ENCODE measurements around the gene PPP6R3.
A peak's percentile ranks its signal among the peaks of the same experiment; 100 is the strongest.

Gene PPP6R3

GRCh38 chr11:68480852-68481510 lies 20.4 kb downstream of the PPP6R3 start:
- Mint-ChIP-seq H3K4me3 (no peak overlapping the region), H3K27ac (no peak overlapping the region), H3K36me3 (peaks cover 34% of the 10 kb centered on the region), H3K27me3 (no peaks in the 10 kb centered on the region), H3K9me3 (peaks cover 2% of the 10 kb centered on the region), H3K4me1 (peaks cover 69% of the 10 kb centered on the region)
- ATAC-seq = no peak

- Mint-ChIP-seq H3K27me3 (no peaks in the 10 kb centered on the region), H3K9me3 (peaks cover 2% of the 10 kb centered on the region), H3K27ac (no peak overlapping the region), H3K36me3 (peaks cover 36% of the 10 kb centered on the region), H3K4me3 (no peak overlapping the region), H3K4me1 (peaks cover 76% of the 10 kb centered on the region)
- ATAC-seq = no peak
Measured at GRCh38 chr11:68481579-68482240, 21.2 kb downstream of the PPP6R3 start.

- Mint-ChIP-seq H3K36me3 (peaks cover 27% of the 10 kb centered on the region), H3K9me3 (peaks cover 2% of the 10 kb centered on the region), H3K27me3 (no peaks in the 10 kb centered on the region), H3K27ac (no peak overlapping the region), H3K4me1 (peaks cover 77% of the 10 kb centered on the region), H3K4me3 (no peak overlapping the region)
- ATAC-seq = no peak
Measured at GRCh38 chr11:68488623-68489022, 28.1 kb downstream of the PPP6R3 start.

- Mint-ChIP-seq H3K27ac (no peak overlapping the region), H3K4me1 (peaks cover 77% of the 10 kb centered on the region), H3K4me3 (no peak overlapping the region), H3K9me3 (no peaks in the 10 kb centered on the region), H3K36me3 (peaks cover 7% of the 10 kb centered on the region), H3K27me3 (no peaks in the 10 kb centered on the region)
- ATAC-seq = no peak
Measured at GRCh38 chr11:68495220-68495729, 34.7 kb downstream of the PPP6R3 start.

GRCh38 chr11:68495872-68496271 lies 35.3 kb downstream of the PPP6R3 start:
- Mint-ChIP-seq H3K36me3 (peaks cover under 1% of the 10 kb centered on the region), H3K27me3 (no peaks in the 10 kb centered on the region), H3K27ac (no peak overlapping the region), H3K9me3 (no peaks in the 10 kb centered on the region), H3K4me1 (peaks cover 77% of the 10 kb centered on the region), H3K4me3 (no peak overlapping the region)
- no peak for ATAC-seq

GRCh38 chr11:68497761-68498160 lies 37.2 kb downstream of the PPP6R3 start:
- no peak for ATAC-seq
- H3K27me3 Mint-ChIP-seq = no peaks in the 10 kb centered on the region
- no peak overlapping the region for H3K4me3 Mint-ChIP-seq
- H3K4me1 Mint-ChIP-seq = peaks cover 85% of the 10 kb centered on the region
- no peaks in the 10 kb centered on the region for H3K9me3 Mint-ChIP-seq
- peaks cover 6% of the 10 kb centered on the region for H3K36me3 Mint-ChIP-seq
- no peak overlapping the region for H3K27ac Mint-ChIP-seq

GRCh38 chr11:68498321-68498720 lies 37.8 kb downstream of the PPP6R3 start:
- no peaks in the 10 kb centered on the region for H3K27me3 Mint-ChIP-seq
- ATAC-seq = no peak
- H3K36me3 Mint-ChIP-seq = peaks cover 6% of the 10 kb centered on the region
- H3K4me1 Mint-ChIP-seq = peaks cover 86% of the 10 kb centered on the region
- no peak overlapping the region for H3K4me3 Mint-ChIP-seq
- no peak overlapping the region for H3K27ac Mint-ChIP-seq
- H3K9me3 Mint-ChIP-seq = no peaks in the 10 kb centered on the region

- Mint-ChIP-seq H3K36me3 (peaks cover 6% of the 10 kb centered on the region), H3K27me3 (no peaks in the 10 kb centered on the region), H3K4me3 (peak overlapping the region; percentile 15), H3K4me1 (peaks cover 88% of the 10 kb centered on the region), H3K27ac (no peak overlapping the region), H3K9me3 (no peaks in the 10 kb centered on the region)
- no peak for ATAC-seq
Measured at GRCh38 chr11:68498903-68499883, 38.6 kb downstream of the PPP6R3 start.

- no peaks in the 10 kb centered on the region for H3K9me3 Mint-ChIP-seq
- no peak for ATAC-seq
- no peaks in the 10 kb centered on the region for H3K27me3 Mint-ChIP-seq
- H3K4me3 Mint-ChIP-seq = no peak overlapping the region
- H3K27ac Mint-ChIP-seq = peak overlapping the region; percentile 54
- H3K36me3 Mint-ChIP-seq = peaks cover 6% of the 10 kb centered on the region
- peaks cover 91% of the 10 kb centered on the region for H3K4me1 Mint-ChIP-seq
Measured at GRCh38 chr11:68500206-68500605, 39.7 kb downstream of the PPP6R3 start.

GRCh38 chr11:68501813-68502212 lies 41.3 kb downstream of the PPP6R3 start:
- Mint-ChIP-seq H3K4me1 (peaks cover 81% of the 10 kb centered on the region), H3K36me3 (peaks cover 11% of the 10 kb centered on the region), H3K27me3 (no peaks in the 10 kb centered on the region), H3K4me3 (no peak overlapping the region), H3K9me3 (no peaks in the 10 kb centered on the region), H3K27ac (no peak overlapping the region)
- ATAC-seq = no peak

GRCh38 chr11:68503251-68503687 lies 42.7 kb downstream of the PPP6R3 start:
- H3K36me3 Mint-ChIP-seq = peaks cover 18% of the 10 kb centered on the region
- H3K4me3 Mint-ChIP-seq = no peak overlapping the region
- H3K4me1 Mint-ChIP-seq = peaks cover 77% of the 10 kb centered on the region
- H3K27me3 Mint-ChIP-seq = no peaks in the 10 kb centered on the region
- no peak for ATAC-seq
- H3K27ac Mint-ChIP-seq = no peak overlapping the region
- H3K9me3 Mint-ChIP-seq = no peaks in the 10 kb centered on the region

GRCh38 chr11:68503792-68504191 lies 43.2 kb downstream of the PPP6R3 start:
- H3K4me1 Mint-ChIP-seq = peaks cover 77% of the 10 kb centered on the region
- no peak overlapping the region for H3K4me3 Mint-ChIP-seq
- no peaks in the 10 kb centered on the region for H3K9me3 Mint-ChIP-seq
- peaks cover 20% of the 10 kb centered on the region for H3K36me3 Mint-ChIP-seq
- ATAC-seq = no peak
- no peaks in the 10 kb centered on the region for H3K27me3 Mint-ChIP-seq
- H3K27ac Mint-ChIP-seq = no peak overlapping the region

GRCh38 chr11:68504432-68505066 lies 44.0 kb downstream of the PPP6R3 start:
- H3K9me3 Mint-ChIP-seq = no peaks in the 10 kb centered on the region
- H3K27ac Mint-ChIP-seq = peak overlapping the region; percentile 30
- ATAC-seq = no peak
- peaks cover 77% of the 10 kb centered on the region for H3K4me1 Mint-ChIP-seq
- H3K4me3 Mint-ChIP-seq = no peak overlapping the region
- no peaks in the 10 kb centered on the region for H3K27me3 Mint-ChIP-seq
- H3K36me3 Mint-ChIP-seq = peaks cover 23% of the 10 kb centered on the region

GRCh38 chr11:68505596-68505995 lies 45.0 kb downstream of the PPP6R3 start:
- H3K36me3 Mint-ChIP-seq = peaks cover 23% of the 10 kb centered on the region
- H3K9me3 Mint-ChIP-seq = no peaks in the 10 kb centered on the region
- peaks cover 77% of the 10 kb centered on the region for H3K4me1 Mint-ChIP-seq
- no peaks in the 10 kb centered on the region for H3K27me3 Mint-ChIP-seq
- no peak for ATAC-seq
- H3K4me3 Mint-ChIP-seq = no peak overlapping the region
- H3K27ac Mint-ChIP-seq = peak overlapping the region; percentile 19

GRCh38 chr11:68506908-68507307 lies 46.4 kb downstream of the PPP6R3 start:
- ATAC-seq = no peak
- H3K4me3 Mint-ChIP-seq = no peak overlapping the region
- peaks cover 79% of the 10 kb centered on the region for H3K4me1 Mint-ChIP-seq
- no peaks in the 10 kb centered on the region for H3K9me3 Mint-ChIP-seq
- peaks cover 25% of the 10 kb centered on the region for H3K36me3 Mint-ChIP-seq
- H3K27me3 Mint-ChIP-seq = no peaks in the 10 kb centered on the region
- no peak overlapping the region for H3K27ac Mint-ChIP-seq
